Effector memory CD4-positive, alpha-beta T cell (primary cell): Measurements from ENCODE around the gene GLIPR1L2.

Source experiments
- DNase-seq, 3 donors: peaks; one replicate each; pipeline ENCODE4 v3.0.0-alpha.2; 2020
- H3K27ac ChIP-seq: 2 replicates; pipeline ENCODE4 v1.7.0; 2013; ENCODE audit warnings: mild to moderate bottlenecking, low read length, moderate library complexity; ENCODE audit not compliant: insufficient read depth, poor library complexity, severe bottlenecking
- H3K27me3 ChIP-seq: replicated peaks from 2 replicates; pipeline ENCODE4 v1.7.0; 2013; ENCODE audit warnings: mild to moderate bottlenecking, low read length; ENCODE audit not compliant: insufficient read depth, control insufficient read depth, poor library complexity, severe bottlenecking
- H3K36me3 ChIP-seq: 2 replicates; pipeline ENCODE4 v1.7.0; 2013; ENCODE audit warnings: mild to moderate bottlenecking, low read length, moderate library complexity; ENCODE audit not compliant: control insufficient read depth, insufficient read depth
- H3K4me1 ChIP-seq: 2 replicates; pipeline ENCODE4 v1.7.0; 2013; ENCODE audit warnings: low read length, mild to moderate bottlenecking; ENCODE audit not compliant: control insufficient read depth, insufficient read depth, poor library complexity, severe bottlenecking
- H3K4me3 ChIP-seq: 2 replicates; pipeline ENCODE4 v1.7.0; 2013; ENCODE audit warnings: low read length, low read depth, mild to moderate bottlenecking; ENCODE audit not compliant: insufficient read depth, poor library complexity, severe bottlenecking
- H3K9me3 ChIP-seq: 2 replicates; pipeline ENCODE4 v1.7.0; 2013; ENCODE audit warnings: mild to moderate bottlenecking, low read length, moderate library complexity; ENCODE audit not compliant: control insufficient read depth

Gene GLIPR1L2

DNA sequence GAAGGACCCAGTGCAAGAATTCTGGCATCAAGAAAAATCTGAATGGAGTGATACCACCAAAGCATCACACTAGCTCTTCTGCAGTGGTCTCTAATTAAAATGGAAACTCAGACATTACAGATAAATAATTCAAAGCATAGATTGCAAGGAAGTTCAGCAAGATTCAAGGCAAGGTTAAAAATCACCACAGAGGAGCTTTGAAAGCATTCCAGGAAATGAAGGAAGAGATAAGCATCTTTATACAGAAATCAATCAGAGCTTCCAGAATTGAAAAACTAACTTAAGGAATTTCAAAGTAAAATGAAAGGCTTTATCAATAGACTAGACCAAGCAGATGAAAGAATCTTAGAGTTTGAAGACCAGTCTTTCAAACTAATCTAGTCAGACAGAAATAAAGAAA lies 69.3 kb downstream of the GLIPR1L2 start:
- DNase-seq = no peak
- H3K27ac ChIP-seq = no peak overlapping the region
- peaks cover 21% of the 10 kb centered on the region for H3K4me1 ChIP-seq
- H3K36me3 ChIP-seq = no peaks in the 10 kb centered on the region
- no peaks in the 10 kb centered on the region for H3K9me3 ChIP-seq
- no peaks in the 10 kb centered on the region for H3K27me3 ChIP-seq
- H3K4me3 ChIP-seq = no peak overlapping the region

DNA sequence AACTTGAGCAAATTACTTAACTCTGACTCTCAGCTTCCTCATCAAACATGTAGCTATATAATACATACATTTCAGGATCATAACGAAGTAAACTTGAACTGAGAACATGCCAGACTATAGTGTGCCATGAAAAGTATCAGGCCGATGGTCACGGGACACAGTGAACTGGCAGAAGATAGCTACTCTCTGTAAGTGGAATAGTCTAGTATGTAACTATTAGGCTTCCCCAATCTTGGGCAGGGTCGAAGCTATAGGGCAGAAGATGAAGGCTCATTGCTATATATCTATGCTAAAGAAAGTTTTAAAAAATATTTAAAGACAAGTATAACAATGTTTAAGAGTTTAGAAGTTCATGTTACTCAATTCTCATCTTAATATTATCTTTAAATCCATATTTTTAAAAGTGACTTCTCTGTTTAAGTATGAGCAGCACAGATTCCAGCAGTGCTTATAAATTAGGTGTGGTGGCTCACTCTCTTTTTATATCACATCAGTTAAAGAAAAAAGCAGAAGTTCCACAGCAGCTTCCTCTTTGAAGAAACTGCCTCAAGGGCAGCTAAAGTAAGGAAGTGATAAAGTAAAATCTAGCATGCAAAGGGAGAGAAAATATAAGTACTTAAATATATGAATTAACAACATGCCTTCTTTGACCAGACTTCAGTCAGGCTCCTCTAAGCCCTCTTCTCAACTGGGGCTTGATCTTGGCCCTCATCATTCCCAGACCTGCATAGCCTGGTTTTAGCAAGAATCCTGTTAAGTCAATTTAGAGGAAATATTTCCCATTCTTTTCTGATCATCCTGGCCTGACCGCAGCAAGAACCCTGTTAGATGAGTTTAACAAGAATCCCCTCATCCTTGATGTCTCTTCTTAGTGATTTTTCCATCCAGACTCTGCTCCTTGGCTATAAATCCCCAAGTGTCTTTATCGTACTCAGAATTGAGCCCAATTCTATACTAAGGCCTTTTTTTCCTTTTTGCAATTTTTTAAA lies 81.3 kb downstream of the GLIPR1L2 start:
- Histone ChIP-seq H3K4me3 (no peak overlapping the region), H3K4me1 (peaks cover 3% of the 10 kb centered on the region), H3K27ac (no peak overlapping the region), H3K27me3 (no peaks in the 10 kb centered on the region), H3K9me3 (no peaks in the 10 kb centered on the region), H3K36me3 (no peaks in the 10 kb centered on the region)
- DNase-seq = no peak

DNA sequence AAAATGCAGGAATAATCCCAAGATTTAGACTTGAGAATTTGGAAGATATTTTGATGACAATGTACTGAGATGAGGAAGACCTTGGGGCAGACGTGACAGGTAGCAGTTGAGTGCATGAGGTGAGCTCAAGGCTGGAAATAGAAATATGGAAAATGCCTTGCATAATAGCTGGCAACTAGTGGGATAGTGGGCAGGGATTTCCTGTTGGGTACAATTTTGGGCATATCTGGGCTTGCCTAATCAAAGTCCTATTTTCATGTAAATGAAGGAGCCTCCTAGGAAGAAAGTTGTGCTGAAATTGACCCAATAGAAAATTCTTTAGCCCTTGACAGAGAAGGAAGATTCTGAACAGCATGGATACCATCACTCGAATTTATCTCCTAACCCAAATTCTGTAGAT lies 83.2 kb downstream of the GLIPR1L2 start:
- no peak overlapping the region for H3K4me3 ChIP-seq
- no peak for DNase-seq
- no peaks in the 10 kb centered on the region for H3K36me3 ChIP-seq
- H3K4me1 ChIP-seq = peaks cover 16% of the 10 kb centered on the region
- no peak overlapping the region for H3K27ac ChIP-seq
- no peaks in the 10 kb centered on the region for H3K9me3 ChIP-seq
- no peaks in the 10 kb centered on the region for H3K27me3 ChIP-seq

DNA sequence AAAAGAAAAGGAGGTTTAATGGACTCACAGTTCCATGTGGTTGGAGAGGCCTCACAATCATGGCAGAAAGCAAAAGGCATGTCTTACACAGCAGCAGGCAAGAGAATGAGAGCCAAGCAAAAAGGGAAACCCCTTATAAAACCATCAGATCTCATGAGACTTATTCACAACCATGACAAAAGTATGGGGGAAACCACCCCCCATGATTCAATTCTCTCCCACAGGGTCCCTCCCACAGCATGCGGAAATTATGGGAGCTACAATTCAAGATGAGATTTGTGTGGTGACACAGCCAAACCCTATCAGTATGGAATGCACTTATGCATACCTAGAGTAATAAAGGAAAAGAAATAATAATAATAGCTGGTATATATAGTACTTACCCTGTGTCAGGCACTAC lies 85.2 kb downstream of the GLIPR1L2 start:
- Histone ChIP-seq H3K9me3 (no peaks in the 10 kb centered on the region), H3K27me3 (no peaks in the 10 kb centered on the region), H3K27ac (no peak overlapping the region), H3K4me1 (peaks cover 27% of the 10 kb centered on the region), H3K4me3 (no peak overlapping the region), H3K36me3 (no peaks in the 10 kb centered on the region)
- no peak for DNase-seq

DNA sequence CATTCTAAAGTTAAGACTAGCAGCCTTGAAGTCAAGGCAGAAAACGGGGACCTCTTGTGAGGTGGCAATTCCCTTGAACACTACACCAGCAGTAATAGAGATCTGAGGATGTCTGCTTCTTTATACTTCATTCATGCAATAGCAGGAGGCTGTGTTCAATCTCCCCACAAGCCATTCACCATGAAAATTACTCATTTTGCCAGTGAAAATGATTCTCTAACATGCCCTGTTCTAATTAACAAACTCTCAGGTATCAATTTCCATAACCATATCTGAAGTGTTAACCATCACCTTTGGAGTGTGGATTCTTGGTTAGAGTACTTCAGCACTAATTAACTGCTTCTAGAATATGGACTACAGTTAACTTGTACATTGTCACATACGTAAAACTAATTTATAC lies 86.2 kb downstream of the GLIPR1L2 start:
- no peak for DNase-seq
- H3K9me3 ChIP-seq = no peaks in the 10 kb centered on the region
- H3K4me3 ChIP-seq = no peak overlapping the region
- H3K36me3 ChIP-seq = no peaks in the 10 kb centered on the region
- peak overlapping the region; percentile 87 for H3K27ac ChIP-seq
- no peaks in the 10 kb centered on the region for H3K27me3 ChIP-seq
- peaks cover 35% of the 10 kb centered on the region for H3K4me1 ChIP-seq

DNA sequence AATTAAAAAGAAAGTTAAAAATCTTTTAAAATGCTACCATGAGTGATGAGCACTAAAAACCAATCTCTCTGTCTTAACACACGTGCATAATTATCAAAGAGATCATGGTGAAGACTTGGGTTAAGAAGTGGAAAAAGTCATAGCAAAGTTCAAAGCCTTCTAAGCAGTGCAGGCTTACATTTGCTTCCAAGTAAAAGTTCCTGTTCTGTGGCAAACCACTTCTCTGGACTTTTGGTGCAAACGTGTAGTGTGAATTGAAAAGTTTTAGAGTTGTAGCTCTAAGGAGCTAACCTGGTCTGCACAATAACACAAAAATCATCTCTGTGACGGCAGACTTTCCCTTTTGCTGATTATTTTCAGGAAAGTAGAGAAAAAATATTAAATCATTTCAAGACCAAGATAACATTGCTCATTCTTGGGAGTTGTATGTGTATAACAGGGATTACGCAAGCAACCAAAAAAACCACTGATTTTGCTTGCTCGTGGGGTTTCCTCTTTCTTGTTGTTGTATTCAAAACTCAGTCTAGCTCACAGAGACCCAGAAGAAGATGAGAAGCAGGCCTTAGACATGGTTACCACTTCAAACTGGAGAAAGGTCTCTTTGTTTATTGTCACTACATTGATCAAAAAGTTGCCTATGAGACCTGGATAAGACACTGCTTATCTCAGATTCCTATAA lies 87.4 kb downstream of the GLIPR1L2 start:
- DNase-seq = no peak
- Histone ChIP-seq H3K4me3 (no peak overlapping the region), H3K27ac (peak overlapping the region; percentile 87), H3K4me1 (peaks cover 42% of the 10 kb centered on the region), H3K9me3 (no peaks in the 10 kb centered on the region), H3K36me3 (no peaks in the 10 kb centered on the region), H3K27me3 (no peaks in the 10 kb centered on the region)

DNA sequence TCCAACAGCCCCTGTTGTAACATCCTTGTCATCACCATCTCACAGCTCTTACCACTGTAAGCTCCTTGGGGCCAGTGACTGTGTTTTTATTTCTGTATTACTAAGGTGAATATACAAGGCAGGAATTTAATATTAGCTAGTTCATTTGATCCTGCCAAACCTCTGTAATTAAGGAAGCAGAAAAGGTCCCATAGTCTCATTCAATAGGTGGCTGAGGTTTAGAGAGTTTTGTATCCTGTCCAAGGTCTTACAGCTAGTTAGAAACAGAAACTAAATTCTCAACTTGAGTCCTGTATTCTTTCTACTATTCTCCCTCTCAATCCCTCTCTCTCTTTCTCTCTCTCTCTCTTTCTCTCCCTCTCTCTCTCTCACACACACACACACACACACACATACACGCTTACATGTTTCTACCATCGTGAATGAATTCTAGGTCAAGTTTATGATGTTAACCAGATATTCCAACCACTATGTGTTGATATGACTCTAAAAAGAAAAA lies 89.1 kb downstream of the GLIPR1L2 start:
- peak overlapping the region; percentile 87 for H3K27ac ChIP-seq
- no peaks in the 10 kb centered on the region for H3K36me3 ChIP-seq
- no peaks in the 10 kb centered on the region for H3K9me3 ChIP-seq
- no peaks in the 10 kb centered on the region for H3K27me3 ChIP-seq
- H3K4me3 ChIP-seq = peak overlapping the region; percentile 58
- peaks cover 57% of the 10 kb centered on the region for H3K4me1 ChIP-seq
- no peak for DNase-seq

DNA sequence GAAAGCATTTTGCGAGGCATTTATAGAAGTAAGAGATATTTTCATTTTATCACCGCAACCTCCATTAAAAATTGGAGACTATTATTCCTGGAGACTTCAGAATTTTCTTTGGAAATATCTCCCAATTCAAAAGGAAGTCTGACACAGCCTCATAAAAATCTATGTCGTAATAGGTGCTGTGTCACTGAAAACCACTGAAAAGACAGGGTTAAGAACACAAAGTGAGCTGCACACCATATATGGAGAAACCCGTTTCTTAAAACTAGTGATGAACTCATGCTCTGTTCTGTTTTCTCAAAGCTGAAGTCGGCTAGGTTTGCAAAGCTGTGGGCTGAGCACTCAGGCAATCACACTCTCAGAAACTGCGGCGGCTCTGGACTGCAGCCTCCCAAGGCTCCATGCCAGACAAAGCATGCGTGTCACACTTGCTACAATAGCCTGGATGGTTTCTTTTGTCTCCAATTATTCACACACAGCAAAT lies 89.6 kb downstream of the GLIPR1L2 start, which contains the start of gene GLIPR1:
Gene GLIPR1, plus strand, starts transcription at position 287 of the 481 bp plus-strand sequence. Its CDS starts 126 bp downstream, at position 413.
- H3K9me3 ChIP-seq = no peaks in the 10 kb centered on the region
- DNase-seq = peak; percentile 43 to 55 (median 43)
- H3K4me3 ChIP-seq = peak within 1 kb of the TSS; percentile 58
- no peaks in the 10 kb centered on the region for H3K27me3 ChIP-seq
- peaks cover 57% of the 10 kb centered on the region for H3K4me1 ChIP-seq
- H3K36me3 ChIP-seq = no peaks in the 10 kb centered on the region
- peak within 1 kb of the TSS; percentile 87 for H3K27ac ChIP-seq

DNA sequence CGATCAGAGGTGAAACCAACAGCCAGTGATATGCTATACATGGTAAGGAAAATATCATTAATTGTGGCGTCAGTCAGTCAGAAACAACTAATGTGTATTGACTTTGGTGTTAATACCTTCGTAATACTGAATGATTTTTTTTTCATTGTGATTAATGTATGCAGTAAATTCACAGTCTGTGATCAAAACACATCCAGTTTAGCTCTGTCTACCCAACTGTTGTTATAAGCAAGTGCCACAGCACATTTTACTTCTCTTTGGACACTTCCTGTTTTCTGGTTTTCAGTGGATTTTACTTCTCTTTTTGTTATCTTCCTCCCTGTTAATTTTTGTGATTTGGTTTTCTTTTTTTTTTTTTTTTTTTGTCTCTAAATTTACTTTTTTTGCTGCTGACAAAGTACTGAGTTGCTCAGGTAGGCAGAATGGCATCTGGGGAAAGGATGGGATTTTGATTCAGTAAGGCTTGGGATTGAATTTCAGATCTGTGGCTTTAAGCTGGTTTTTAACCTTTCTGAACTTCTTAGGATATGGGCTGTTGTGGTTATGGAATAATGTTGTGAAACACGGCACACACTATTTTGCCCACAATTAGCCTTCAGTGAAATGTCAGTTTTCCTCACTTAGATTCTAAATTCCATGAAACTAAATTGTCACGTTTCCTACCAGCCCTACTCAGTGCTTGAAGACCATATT lies 90.3 kb downstream of the GLIPR1L2 start:
- H3K4me3 ChIP-seq = peak overlapping the region; percentile 58
- no peaks in the 10 kb centered on the region for H3K27me3 ChIP-seq
- peaks cover 60% of the 10 kb centered on the region for H3K4me1 ChIP-seq
- no peak for DNase-seq
- peak overlapping the region; percentile 87 for H3K27ac ChIP-seq
- H3K36me3 ChIP-seq = no peaks in the 10 kb centered on the region
- H3K9me3 ChIP-seq = no peaks in the 10 kb centered on the region
